ENCODE data around the gene PANX1.
"Not testable (repeated sequence)": the region's sequence is repeated elsewhere in the genome, so short reads cannot be mapped to it uniquely, and the experiment has no call there.

PANX1 gene

DNA sequence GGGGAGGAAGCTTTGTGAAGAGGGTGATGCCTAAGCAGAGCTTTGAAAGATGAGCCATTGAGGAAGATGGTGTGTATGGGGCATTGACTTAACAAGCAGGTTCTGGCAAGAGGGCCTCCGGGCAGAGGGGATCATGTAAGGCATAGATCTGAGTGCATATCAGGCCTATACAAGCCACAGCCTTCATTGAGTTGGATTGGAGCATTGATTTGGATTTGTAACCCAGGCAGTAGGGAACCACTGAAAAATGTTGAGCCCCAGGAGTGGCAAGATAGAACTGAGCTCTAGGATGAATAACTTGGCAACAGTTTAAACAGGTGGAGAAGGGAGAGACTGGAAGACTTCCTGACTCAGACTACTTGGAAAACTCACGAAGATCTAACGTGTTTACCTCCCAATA lies 21.4 kb downstream of the PANX1 start:
- H3K4me1 ChIP-seq (ENCODE audit: control insufficient read depth, insufficient read depth, low read length, poor library complexity, severe bottlenecking), result peaks cover 32% of the 10 kb centered on the region

DNA sequence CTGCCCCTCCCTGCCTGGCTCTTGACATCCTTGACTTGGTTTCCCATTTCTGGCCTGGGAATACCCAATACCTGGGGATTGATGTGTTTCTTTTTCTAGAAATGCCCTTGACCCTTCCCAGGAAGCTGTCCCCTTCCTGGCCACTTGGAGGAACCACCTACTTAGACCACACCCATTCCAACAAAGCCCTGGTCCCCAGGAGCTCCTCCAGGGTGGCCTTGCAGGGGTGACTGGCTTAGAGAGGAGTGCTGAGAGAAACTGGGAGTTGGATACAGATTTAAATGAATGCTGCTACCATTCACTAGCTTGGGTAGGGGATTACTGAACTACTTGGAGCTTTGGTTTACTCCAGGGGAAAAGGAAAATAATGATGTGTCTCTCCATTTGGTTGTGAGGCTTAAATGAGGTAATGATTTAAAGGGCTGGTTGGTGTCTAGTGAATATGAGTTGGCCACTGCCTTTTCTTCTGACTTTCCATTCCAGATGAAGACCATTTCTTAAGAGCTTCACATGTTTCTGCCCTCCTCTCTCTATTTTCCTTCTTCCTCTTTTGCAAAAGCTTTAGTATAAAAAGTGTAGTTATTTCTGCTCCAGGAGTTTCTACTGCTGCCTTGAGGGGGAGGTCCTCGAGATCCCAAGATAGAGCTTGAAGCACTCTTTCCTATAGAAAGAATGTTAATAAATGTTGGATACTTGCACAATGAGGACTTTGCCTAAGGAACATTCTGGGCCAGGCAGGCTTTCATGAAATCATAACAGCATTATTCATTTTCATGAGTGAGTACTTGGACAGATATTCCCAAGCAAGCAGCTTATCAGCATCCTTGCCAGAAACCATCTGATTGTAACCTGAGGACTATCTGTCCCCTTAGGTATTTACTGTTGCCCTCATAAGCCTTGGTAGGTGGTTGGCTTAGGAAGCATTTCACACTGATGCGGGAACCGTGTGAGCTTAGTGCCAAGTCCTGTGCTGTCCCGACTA lies 22.4 kb downstream of the PANX1 start:
- H3K4me1 ChIP-seq (ENCODE audit: control insufficient read depth, insufficient read depth, low read length, poor library complexity, severe bottlenecking), result peaks cover 32% of the 10 kb centered on the region
- H3K27ac ChIP-seq (ENCODE audit: low read depth, low read length, severe bottlenecking), result peak overlapping the region; percentile 83
- peaks cover 10% of the 10 kb centered on the region for H3K36me3 ChIP-seq (ENCODE audit: control insufficient read depth, insufficient read depth, low read length)
- no peaks in the 10 kb centered on the region for H3K9me3 ChIP-seq (ENCODE audit: control insufficient read depth, low read length)
- no peak overlapping the region for H3K4me3 ChIP-seq (ENCODE audit: extremely low read depth, insufficient read depth, low read length, poor library complexity, severe bottlenecking)
- WGBS, 2 experiments (ENCODE audit: insufficient coverage in 2 of 2), result 100% methylated on average over 1 of the region's 4 CpGs; no CpG with 5 or more reads in 1 of the 2 experiments

More for the DNA sequence above, 21.4 kb downstream of the PANX1 start:
- H3K36me3 ChIP-seq (ENCODE audit: control insufficient read depth, insufficient read depth, low read length), result peaks cover 5% of the 10 kb centered on the region
- WGBS, 2 experiments (ENCODE audit: insufficient coverage in 2 of 2), result 93% methylated on average over 1 to 3 of the region's 3 CpGs
- H3K4me3 ChIP-seq (ENCODE audit: extremely low read depth, insufficient read depth, low read length, poor library complexity, severe bottlenecking), result no peak overlapping the region
- H3K9me3 ChIP-seq (ENCODE audit: control insufficient read depth, low read length), result no peaks in the 10 kb centered on the region
- H3K27ac ChIP-seq (ENCODE audit: low read depth, low read length, severe bottlenecking), result no peak overlapping the region

DNA sequence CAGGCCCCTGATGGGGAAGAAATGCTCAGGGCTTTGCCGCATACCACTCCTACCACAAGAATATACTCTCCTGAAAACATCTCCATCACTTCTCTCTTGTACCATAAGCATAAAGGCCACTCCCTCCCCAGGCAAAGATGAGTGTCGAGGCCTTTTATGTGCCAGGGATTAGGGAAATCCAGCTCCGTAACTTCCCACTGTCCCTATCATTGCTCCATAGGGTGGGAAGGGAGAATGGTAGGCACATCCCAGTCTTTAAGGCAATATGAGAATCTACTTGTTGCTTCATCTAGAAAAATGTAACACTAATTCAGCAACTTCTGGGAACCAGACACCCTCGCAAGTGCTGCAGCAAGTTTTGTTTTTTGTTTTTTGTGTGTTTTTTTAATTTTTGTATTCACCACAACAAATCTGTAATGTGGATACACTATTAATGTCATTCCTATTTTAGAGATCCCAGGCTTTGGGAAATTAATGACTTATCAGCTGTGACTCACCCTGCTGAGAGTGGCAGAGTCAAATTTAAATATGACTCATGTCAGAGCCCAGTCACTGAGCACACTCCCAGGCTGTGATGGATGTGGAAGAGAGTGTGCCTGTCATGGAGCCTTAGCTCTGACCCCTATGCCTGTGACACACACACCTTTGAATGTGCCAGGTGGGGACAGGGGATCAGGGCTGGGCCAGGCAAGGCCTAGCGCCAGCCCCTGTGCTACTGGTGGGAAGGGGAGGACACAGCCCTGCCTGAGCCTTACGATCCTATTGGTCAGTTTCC lies 23.4 kb downstream of the PANX1 start:
- H3K27ac ChIP-seq (ENCODE audit: low read depth, low read length, severe bottlenecking), result peak overlapping the region; percentile 83
- H3K4me3 ChIP-seq (ENCODE audit: extremely low read depth, insufficient read depth, low read length, poor library complexity, severe bottlenecking), result no peak overlapping the region
- H3K36me3 ChIP-seq (ENCODE audit: control insufficient read depth, insufficient read depth, low read length), result peaks cover 15% of the 10 kb centered on the region
- 57 to 80% methylated on average over 1 to 3 of the region's 6 CpGs for WGBS, 2 experiments (ENCODE audit: insufficient coverage in 2 of 2)
- H3K4me1 ChIP-seq (ENCODE audit: control insufficient read depth, insufficient read depth, low read length, poor library complexity, severe bottlenecking), result peaks cover 32% of the 10 kb centered on the region
- H3K9me3 ChIP-seq (ENCODE audit: control insufficient read depth, low read length), result no peaks in the 10 kb centered on the region

DNA sequence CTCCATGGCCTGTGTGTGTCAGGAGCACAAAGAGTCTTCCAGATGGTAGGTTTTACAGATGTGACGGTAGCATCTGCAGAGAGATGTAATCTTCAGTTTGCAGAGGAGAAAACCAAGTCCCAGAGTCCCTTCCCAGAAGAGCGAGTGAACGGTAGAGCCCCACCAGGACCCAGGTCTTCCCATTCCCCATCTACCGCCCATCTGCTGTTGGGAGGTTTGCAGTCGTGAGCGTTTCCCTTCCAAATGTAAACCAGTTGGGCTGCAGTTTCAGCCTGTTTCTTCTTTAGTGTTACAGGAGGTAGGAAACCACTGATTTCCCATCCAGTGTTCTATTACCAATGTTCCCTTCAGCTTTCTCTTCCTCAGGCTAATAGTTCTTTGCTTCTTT lies 24.0 kb downstream of the PANX1 start:
- H3K9me3 ChIP-seq (ENCODE audit: control insufficient read depth, low read length), result no peaks in the 10 kb centered on the region
- 86 to 90% methylated on average over 3 of the region's 6 CpGs for WGBS, 2 experiments (ENCODE audit: insufficient coverage in 2 of 2)
- H3K4me1 ChIP-seq (ENCODE audit: control insufficient read depth, insufficient read depth, low read length, poor library complexity, severe bottlenecking), result peaks cover 32% of the 10 kb centered on the region
- H3K27ac ChIP-seq (ENCODE audit: low read depth, low read length, severe bottlenecking), result peak overlapping the region; percentile 83
- peaks cover 15% of the 10 kb centered on the region for H3K36me3 ChIP-seq (ENCODE audit: control insufficient read depth, insufficient read depth, low read length)
- no peak overlapping the region for H3K4me3 ChIP-seq (ENCODE audit: extremely low read depth, insufficient read depth, low read length, poor library complexity, severe bottlenecking)

DNA sequence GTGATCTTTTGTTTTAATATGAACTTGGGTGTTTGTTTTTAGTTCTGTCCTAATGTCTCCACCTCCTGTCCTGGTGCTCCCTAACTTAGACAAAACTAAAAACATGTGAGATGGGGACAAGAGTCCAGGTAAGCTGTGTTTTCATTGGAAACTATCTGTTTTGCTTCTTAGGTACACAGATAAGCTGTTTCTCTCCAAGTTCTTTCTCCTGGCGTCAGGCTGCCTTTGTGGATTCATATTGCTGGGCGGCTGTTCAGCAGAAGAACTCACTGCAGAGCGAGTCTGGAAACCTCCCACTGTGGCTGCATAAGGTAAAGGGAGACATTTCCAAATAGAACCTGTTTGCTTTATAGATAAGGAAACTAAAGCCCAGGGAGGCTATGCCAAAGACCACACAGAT lies 24.7 kb downstream of the PANX1 start:
- no peak overlapping the region for H3K4me3 ChIP-seq (ENCODE audit: extremely low read depth, insufficient read depth, low read length, poor library complexity, severe bottlenecking)
- WGBS, 2 experiments (ENCODE audit: insufficient coverage in 2 of 2), result 94% methylated on average over 3 of the region's 3 CpGs; no CpG with 5 or more reads in 1 of the 2 experiments
- peaks cover 32% of the 10 kb centered on the region for H3K4me1 ChIP-seq (ENCODE audit: control insufficient read depth, insufficient read depth, low read length, poor library complexity, severe bottlenecking)
- H3K27ac ChIP-seq (ENCODE audit: low read depth, low read length, severe bottlenecking), result no peak overlapping the region
- peaks cover 15% of the 10 kb centered on the region for H3K36me3 ChIP-seq (ENCODE audit: control insufficient read depth, insufficient read depth, low read length)
- no peaks in the 10 kb centered on the region for H3K9me3 ChIP-seq (ENCODE audit: control insufficient read depth, low read length)

DNA sequence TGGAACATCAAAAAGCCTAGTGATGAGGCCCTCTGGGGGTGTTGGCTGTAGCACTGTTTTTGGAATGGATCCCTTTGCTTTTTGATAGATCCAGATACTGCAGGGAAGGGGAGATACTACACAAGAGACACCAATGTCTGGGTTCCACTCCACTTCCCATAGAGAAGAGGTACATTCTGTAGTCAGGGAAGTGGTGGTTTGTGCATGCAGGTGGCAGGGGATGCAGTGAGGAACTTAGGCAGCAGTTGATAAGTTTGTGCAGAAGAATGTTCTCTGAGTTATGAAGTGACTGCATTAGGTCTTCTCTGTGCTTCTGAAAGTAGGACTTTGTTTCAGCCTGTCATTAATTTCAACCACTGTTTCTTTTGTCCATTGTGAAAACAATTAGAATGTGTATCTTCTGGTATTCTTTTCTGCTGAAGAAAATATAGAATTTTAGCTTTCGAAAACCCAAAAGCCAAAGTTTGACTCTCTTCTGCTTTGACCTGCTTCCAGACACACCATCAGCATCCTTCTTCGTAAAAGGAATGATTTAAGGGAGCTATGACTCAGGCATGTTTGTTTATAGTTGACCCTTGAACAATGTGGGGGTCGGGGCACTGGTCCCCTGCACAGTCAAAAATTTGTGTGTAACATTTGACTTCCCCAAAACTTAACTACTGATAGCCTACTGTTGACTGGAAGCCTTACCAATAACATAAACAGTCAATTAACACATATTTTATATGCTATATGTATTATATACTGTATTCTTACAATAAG lies 25.6 kb downstream of the PANX1 start:
- Histone ChIP-seq H3K36me3 (ENCODE audit: control insufficient read depth, insufficient read depth, low read length) (peaks cover 15% of the 10 kb centered on the region), H3K4me3 (ENCODE audit: extremely low read depth, insufficient read depth, low read length, poor library complexity, severe bottlenecking) (no peak overlapping the region), H3K9me3 (ENCODE audit: control insufficient read depth, low read length) (no peaks in the 10 kb centered on the region), H3K4me1 (ENCODE audit: control insufficient read depth, insufficient read depth, low read length, poor library complexity, severe bottlenecking) (peaks cover 32% of the 10 kb centered on the region), H3K27ac (ENCODE audit: low read depth, low read length, severe bottlenecking) (no peak overlapping the region)
- no CpG with 5 or more reads among the region's 3 CpGs for WGBS, 2 experiments (ENCODE audit: insufficient coverage in 2 of 2)

DNA sequence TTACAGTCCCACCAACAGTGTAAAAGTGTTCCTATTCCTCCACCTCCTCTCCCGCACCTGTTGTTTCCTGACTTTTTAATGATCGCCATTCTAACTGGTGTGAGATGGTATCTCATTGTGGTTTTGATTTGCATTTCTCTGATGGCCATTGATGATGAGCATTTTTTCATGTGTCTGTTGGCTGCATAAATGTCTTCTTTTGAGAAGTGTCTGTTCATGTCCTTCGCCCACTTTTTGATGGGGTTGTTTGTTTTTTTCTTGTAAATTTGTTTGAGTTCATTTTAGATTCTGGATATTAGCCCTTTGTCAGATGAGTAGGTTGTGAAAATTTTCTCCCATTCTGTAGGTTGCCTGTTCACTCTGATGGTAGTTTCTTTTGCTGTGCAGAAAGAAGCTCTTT lies 28.7 kb downstream of the PANX1 start:
- not testable (repeated sequence) for H3K4me3 ChIP-seq (ENCODE audit: extremely low read depth, insufficient read depth, low read length, poor library complexity, severe bottlenecking); H3K9me3 ChIP-seq (ENCODE audit: control insufficient read depth, low read length); H3K27ac ChIP-seq (ENCODE audit: low read depth, low read length, severe bottlenecking)
- no CpG with 5 or more reads among the region's 3 CpGs for WGBS, 2 experiments (ENCODE audit: insufficient coverage in 2 of 2)
- peaks cover 15% of the 10 kb centered on the region for H3K36me3 ChIP-seq (ENCODE audit: control insufficient read depth, insufficient read depth, low read length)
- H3K4me1 ChIP-seq (ENCODE audit: control insufficient read depth, insufficient read depth, low read length, poor library complexity, severe bottlenecking), result peaks cover 20% of the 10 kb centered on the region

DNA sequence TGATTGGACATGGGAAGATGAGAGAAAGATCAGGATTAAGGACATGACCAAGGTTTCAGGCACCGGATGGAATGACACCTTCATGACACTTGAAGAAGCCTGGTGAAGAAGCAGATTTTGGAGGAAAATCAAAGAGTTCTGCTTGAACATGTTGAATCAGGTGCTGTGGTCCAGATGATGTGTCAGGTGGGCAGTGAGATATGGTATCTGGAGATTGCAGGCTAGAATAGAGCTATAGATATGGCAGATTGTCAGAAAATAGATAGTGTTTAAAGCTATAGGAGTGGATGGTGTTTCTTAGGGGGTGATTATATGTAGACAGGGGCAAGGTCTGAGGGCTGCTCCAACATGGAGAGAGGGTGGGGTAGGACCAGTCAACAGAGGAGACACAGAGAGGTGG lies 40.2 kb downstream of the PANX1 start:
- Histone ChIP-seq H3K4me1 (ENCODE audit: control insufficient read depth, insufficient read depth, low read length, poor library complexity, severe bottlenecking) (no peaks in the 10 kb centered on the region), H3K4me3 (ENCODE audit: extremely low read depth, insufficient read depth, low read length, poor library complexity, severe bottlenecking) (no peak overlapping the region), H3K9me3 (ENCODE audit: control insufficient read depth, low read length) (no peaks in the 10 kb centered on the region), H3K27ac (ENCODE audit: low read depth, low read length, severe bottlenecking) (no peak overlapping the region), H3K36me3 (ENCODE audit: control insufficient read depth, insufficient read depth, low read length) (peaks cover 6% of the 10 kb centered on the region)
- 95 to 100% methylated on average over 1 of the region's 1 CpG for WGBS, 2 experiments (ENCODE audit: insufficient coverage in 2 of 2)

DNA sequence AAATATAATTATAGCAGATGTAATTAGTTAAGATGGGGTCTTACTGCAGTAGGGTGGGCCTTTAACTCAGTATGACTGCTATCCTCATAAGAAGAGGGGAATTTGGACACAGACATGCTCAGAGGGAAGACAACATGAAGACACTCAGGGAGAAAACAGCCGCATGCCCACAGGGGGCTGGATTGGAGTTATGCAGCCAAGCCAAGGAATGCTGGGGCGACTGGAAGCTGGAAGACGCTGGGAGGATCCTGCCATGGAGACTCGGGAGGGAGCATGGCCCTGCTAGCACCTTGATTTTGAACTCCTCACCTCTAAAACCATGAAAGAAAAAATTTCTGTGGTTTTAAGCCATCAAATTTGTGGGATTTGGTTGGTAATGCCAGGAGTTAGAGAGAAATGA lies 40.9 kb downstream of the PANX1 start:
- 66 to 73% methylated on average over 3 to 4 of the region's 4 CpGs for whole genome bisulfite sequencing, 2 experiments (ENCODE audit: insufficient coverage in 2 of 2)
- H3K4me3 ChIP-seq (ENCODE audit: extremely low read depth, insufficient read depth, low read length, poor library complexity, severe bottlenecking), result no peak overlapping the region

DNA sequence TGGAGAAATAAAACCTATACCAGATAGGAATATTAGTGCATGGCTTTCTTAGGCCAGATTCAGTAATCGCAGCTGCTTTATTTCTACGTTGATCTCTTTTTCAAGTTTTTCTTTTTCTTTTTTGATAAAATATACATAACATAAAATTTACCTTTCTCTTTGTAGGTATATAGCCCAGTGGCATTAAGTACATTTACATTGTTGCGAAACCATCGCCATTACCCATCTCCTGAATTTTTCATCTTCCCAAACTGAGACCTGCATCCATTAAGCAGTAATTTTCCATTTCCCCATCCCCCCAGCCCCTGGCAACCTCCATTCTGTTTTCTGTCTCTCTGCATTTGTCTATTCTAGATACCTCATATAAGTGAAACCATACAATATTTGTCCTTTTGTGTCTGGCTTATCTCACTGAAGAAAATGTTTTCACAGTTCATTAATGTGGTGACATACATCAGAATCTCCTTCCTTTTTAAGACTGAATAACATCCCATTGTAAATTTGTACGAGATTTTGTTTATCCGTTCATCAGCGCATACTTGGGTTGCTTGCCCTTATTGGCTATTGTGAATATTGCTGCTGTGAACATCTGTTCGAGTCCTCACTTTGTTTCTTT lies 41.4 kb downstream of the PANX1 start:
- 90 to 100% methylated on average over 2 to 5 of the region's 8 CpGs for WGBS, 2 experiments (ENCODE audit: insufficient coverage in 2 of 2)
- no peaks in the 10 kb centered on the region for H3K9me3 ChIP-seq (ENCODE audit: control insufficient read depth, low read length)
- no peaks in the 10 kb centered on the region for H3K4me1 ChIP-seq (ENCODE audit: control insufficient read depth, insufficient read depth, low read length, poor library complexity, severe bottlenecking)
- H3K4me3 ChIP-seq (ENCODE audit: extremely low read depth, insufficient read depth, low read length, poor library complexity, severe bottlenecking), result no peak overlapping the region
- H3K36me3 ChIP-seq (ENCODE audit: control insufficient read depth, insufficient read depth, low read length), result peaks cover 6% of the 10 kb centered on the region
- no peak overlapping the region for H3K27ac ChIP-seq (ENCODE audit: low read depth, low read length, severe bottlenecking)

More for the DNA sequence above, 40.9 kb downstream of the PANX1 start:
- Histone ChIP-seq H3K36me3 (ENCODE audit: control insufficient read depth, insufficient read depth, low read length) (peaks cover 6% of the 10 kb centered on the region), H3K4me1 (ENCODE audit: control insufficient read depth, insufficient read depth, low read length, poor library complexity, severe bottlenecking) (no peaks in the 10 kb centered on the region), H3K9me3 (ENCODE audit: control insufficient read depth, low read length) (no peaks in the 10 kb centered on the region), H3K27ac (ENCODE audit: low read depth, low read length, severe bottlenecking) (no peak overlapping the region)
